HepG2 (cell line): ENCODE measurements around the gene WBP1. TPM values are rescaled to one million over a fixed set of nuclear protein-coding genes. Genes with fewer than 3 reads are reported as not detected.

Source experiments
- CREB3 ChIP-seq: sonication (generic); formaldehyde crosslinking; IDR thresholded peaks from 2 replicates; pipeline ENCODE4 v1.5.0; 2020; ENCODE audit warnings: missing genetic modification reagents
- EHMT2 ChIP-seq: fragments of 200-600 bp; sonication (generic); IDR thresholded peaks from 2 replicates; pipeline ENCODE4 v1.7.0; 2017; ENCODE audit warnings: antibody characterized with exemption, low read depth, low read length, borderline replicate concordance
- GATAD2A ChIP-seq: IDR thresholded peaks from 2 replicates; pipeline ENCODE4 v1.6.1; 2016
- HMGXB3 ChIP-seq: sonication (generic); formaldehyde crosslinking; IDR thresholded peaks from 2 replicates; pipeline ENCODE4 v1.4.0; 2020; ENCODE audit warnings: missing genetic modification reagents, borderline replicate concordance
- IRF9 ChIP-seq: sonication (generic); formaldehyde crosslinking; IDR thresholded peaks from 2 replicates; pipeline ENCODE4 v1.8.0; 2022; ENCODE audit warnings: missing genetic modification reagents, mild to moderate bottlenecking, borderline replicate concordance
- KDM5B ChIP-seq: sonication (generic); formaldehyde crosslinking; IDR thresholded peaks from 2 replicates; pipeline ENCODE4 v1.4.0; 2020; ENCODE audit warnings: missing genetic modification reagents, mild to moderate bottlenecking, borderline replicate concordance
- MLXIP ChIP-seq: sonication (generic); formaldehyde crosslinking; IDR thresholded peaks from 2 replicates; pipeline ENCODE4 v1.9.0; 2021; ENCODE audit warnings: missing genetic modification reagents, borderline replicate concordance
- SRSF9 ChIP-seq: fragments of 200-400 bp; formaldehyde crosslinking; IDR thresholded peaks from 2 replicates; pipeline ENCODE4 v1.6.1; 2018; ENCODE audit warnings: borderline replicate concordance, mild to moderate bottlenecking, low read depth, low read length; ENCODE audit not compliant: insufficient read depth, poor library complexity, severe bottlenecking
- THYN1 ChIP-seq: sonication (generic); formaldehyde crosslinking; IDR thresholded peaks from 2 replicates; pipeline ENCODE4 v1.8.1; 2023; ENCODE audit warnings: low read depth, mild to moderate bottlenecking, moderate library complexity, missing genetic modification reagents, borderline replicate concordance
- ZNF281 ChIP-seq: sonication (generic); formaldehyde crosslinking; IDR thresholded peaks from 2 replicates; pipeline ENCODE4 v1.4.0; 2020; ENCODE audit warnings: missing genetic modification reagents, borderline replicate concordance
- ZNF44 ChIP-seq: sonication (generic); formaldehyde crosslinking; IDR thresholded peaks from 2 replicates; pipeline ENCODE4 v1.5.1; 2020; ENCODE audit warnings: mild to moderate bottlenecking, missing genetic modification reagents
- ZNF782 ChIP-seq: sonication (generic); formaldehyde crosslinking; IDR thresholded peaks from 2 replicates; pipeline ENCODE4 v1.4.0; 2020; ENCODE audit warnings: missing genetic modification reagents, mild to moderate bottlenecking, borderline replicate concordance
- ZNF788 ChIP-seq: sonication (generic); formaldehyde crosslinking; IDR thresholded peaks from 2 replicates; pipeline ENCODE4 v1.5.0; 2020; ENCODE audit warnings: mild to moderate bottlenecking, missing genetic modification reagents, borderline replicate concordance
- ZSCAN5A ChIP-seq: sonication (generic); formaldehyde crosslinking; IDR thresholded peaks from 2 replicates; pipeline ENCODE4 v1.8.0; 2022; ENCODE audit warnings: mild to moderate bottlenecking, missing genetic modification reagents, borderline replicate concordance
- polyA plus RNA-seq, 8 experiments: library from polyadenylated mRNA; depleted of rRNA in 3 of 8; stranded (reverse) in 7 of 8; unstranded in 1 of 8; fragments of >200 nt; fragmentation: Illumina TruSeq in 4 of 8; extraction: Trizol in 4 of 8; gene quantifications; 2 replicates each; pipeline versions ENCODE4 v1.2.1 to v1.2.3, GENCODE V29; 2011 to 2016; ENCODE audit warnings: low read depth in 4 of 8, missing spikeins in 1 of 8, mixed read lengths in 1 of 8; ENCODE audit not compliant: insufficient read depth in 1 of 8
- total RNA-seq, 5 experiments: library from RNA; depleted of rRNA; stranded (reverse); fragments of >200 nt; fragmentation: Illumina TruSeq; extraction: Trizol; gene quantifications; 2 replicates each; pipeline ENCODE4 v1.2.3, GENCODE V29; 2016; ENCODE audit warnings: low read depth in 1 of 5

Gene WBP1
- total and polyA plus RNA-seq, 2 of the 13 experiments (the other 11 are each of a cell fraction or from before 2014, with no cell fraction given) = 38.8 to 85.7 TPM

- TF ChIP-seq ZNF281 (CRISPR knock-in tag) (no peak), HMGXB3 (CRISPR knock-in tag) (no peak), SRSF9 (no peak), CREB3 (CRISPR knock-in tag) (no peak), ZNF788 (no peak), GATAD2A (CRISPR knock-in tag) (no peak), ZNF782 (CRISPR knock-in tag) (no peak), EHMT2 (no peak), KDM5B (CRISPR knock-in tag) (no peak), ZSCAN5A (CRISPR knock-in tag) (no peak), THYN1 (CRISPR knock-in tag) (no peak), MLXIP (CRISPR knock-in tag) (no peak), ZNF44 (CRISPR knock-in tag) (0 out of 2 replicates have a peak, but pooled peaks have one; percentile 26), IRF9 (CRISPR knock-in tag) (no peak)
These were observed 33.2 kb upstream of the WBP1 start (continued) for GRCh38 chr2:74424995-74425406.
